Glutamatergic neuron (in vitro differentiated cells): ENCODE data around the gene DDX4. TPM values are rescaled to one million over a fixed set of nuclear protein-coding genes. Genes with fewer than 3 reads are reported as not detected.

ENCODE experiments used
- DNase-seq: peaks from one replicate; pipeline ENCODE4 v3.0.0; 2022
- H3K27ac Mint-ChIP-seq: one replicate; pipeline ENCODE4 v1.8.0; 2020; ENCODE audit warnings: mild to moderate bottlenecking, mixed read lengths, inconsistent platforms; ENCODE audit not compliant: unreplicated experiment
- H3K27me3 Mint-ChIP-seq: one replicate; pipeline ENCODE4 v1.8.0; 2020; ENCODE audit warnings: mild to moderate bottlenecking, moderate library complexity, mixed read lengths, inconsistent platforms; ENCODE audit not compliant: unreplicated experiment
- H3K36me3 Mint-ChIP-seq: one replicate; pipeline ENCODE4 v1.8.0; 2020; ENCODE audit warnings: mild to moderate bottlenecking, mixed read lengths, inconsistent platforms; ENCODE audit not compliant: unreplicated experiment
- H3K4me1 Mint-ChIP-seq: one replicate; pipeline ENCODE4 v1.8.0; 2020; ENCODE audit warnings: mild to moderate bottlenecking, low read depth, mixed read lengths, inconsistent platforms; ENCODE audit not compliant: unreplicated experiment
- H3K4me3 Mint-ChIP-seq: one replicate; pipeline ENCODE4 v1.8.0; 2020; ENCODE audit warnings: mild to moderate bottlenecking, mixed read lengths, inconsistent platforms; ENCODE audit not compliant: unreplicated experiment
- H3K9me3 Mint-ChIP-seq: one replicate; pipeline ENCODE4 v1.8.0; 2020; ENCODE audit warnings: mild to moderate bottlenecking, moderate library complexity, mixed read lengths, inconsistent platforms; ENCODE audit not compliant: unreplicated experiment
- total RNA-seq: library from RNA; stranded (reverse); fragmentation: NEBNext Ultra II Directional; extraction: Animal tissue kit (Norgen Biotek cat#: 25700); gene quantifications from one replicate; pipeline ENCODE4 v1.2.1, GENCODE V29; 2021; ENCODE audit not compliant: unreplicated experiment
- TF ChIP-seq, protein P1 (sequence below): fragments of 200-600 bp; sonication (generic); IDR thresholded peaks from one replicate; pipeline ENCODE4 v1.5.0; 2021; ENCODE audit not compliant: partially characterized antibody, unreplicated experiment

The DDX4 gene
- total RNA-seq, 1 donor from 2014 or later = 0.27 TPM

DNA sequence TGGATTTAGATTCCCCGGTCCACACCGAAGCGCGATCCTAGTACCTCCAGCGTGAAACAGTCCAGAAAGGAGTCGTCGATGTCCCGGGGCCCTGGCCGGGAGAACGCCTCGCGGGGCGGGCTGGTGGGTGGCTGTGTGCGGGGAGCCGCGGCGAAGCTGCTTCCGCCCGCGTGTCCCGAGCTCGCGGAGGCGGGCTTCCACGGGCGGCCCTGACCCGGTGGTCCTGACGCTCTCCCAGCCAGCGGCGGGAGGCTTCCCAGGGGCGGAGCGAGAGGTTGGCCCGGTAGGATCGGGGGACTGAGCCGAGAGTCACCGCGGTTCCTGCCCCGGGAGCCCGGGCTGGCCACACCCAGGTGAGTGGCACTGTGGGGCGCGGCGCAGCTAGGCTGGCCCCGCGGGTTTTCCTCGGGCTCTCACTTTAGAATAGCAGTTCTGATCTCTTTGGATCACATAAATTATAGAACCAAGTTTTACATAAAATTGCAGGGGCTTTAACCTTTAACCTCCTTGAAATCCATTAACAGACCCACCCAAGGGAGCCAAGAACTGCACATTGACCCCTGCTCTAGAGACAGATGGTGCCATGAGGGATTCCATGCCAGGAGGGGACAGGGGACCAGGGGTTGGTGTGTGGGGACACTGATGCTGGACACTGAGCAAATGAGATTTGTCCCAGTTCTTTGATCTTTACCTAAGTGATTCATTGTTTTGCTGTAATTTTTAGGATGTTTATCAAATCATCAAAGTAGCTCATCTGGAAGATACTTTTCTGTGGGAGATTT is 84.1 kb downstream of the DDX4 start:
- Mint-ChIP-seq H3K4me3 (peak overlapping the region; percentile 80), H3K27ac (no peak overlapping the region), H3K4me1 (peaks cover 11% of the 10 kb centered on the region), H3K27me3 (peaks cover 3% of the 10 kb centered on the region), H3K36me3 (no peaks in the 10 kb centered on the region), H3K9me3 (peaks cover 3% of the 10 kb centered on the region)
- peak; percentile 47 for DNase-seq
- TF ChIP-seq, protein P1, sequence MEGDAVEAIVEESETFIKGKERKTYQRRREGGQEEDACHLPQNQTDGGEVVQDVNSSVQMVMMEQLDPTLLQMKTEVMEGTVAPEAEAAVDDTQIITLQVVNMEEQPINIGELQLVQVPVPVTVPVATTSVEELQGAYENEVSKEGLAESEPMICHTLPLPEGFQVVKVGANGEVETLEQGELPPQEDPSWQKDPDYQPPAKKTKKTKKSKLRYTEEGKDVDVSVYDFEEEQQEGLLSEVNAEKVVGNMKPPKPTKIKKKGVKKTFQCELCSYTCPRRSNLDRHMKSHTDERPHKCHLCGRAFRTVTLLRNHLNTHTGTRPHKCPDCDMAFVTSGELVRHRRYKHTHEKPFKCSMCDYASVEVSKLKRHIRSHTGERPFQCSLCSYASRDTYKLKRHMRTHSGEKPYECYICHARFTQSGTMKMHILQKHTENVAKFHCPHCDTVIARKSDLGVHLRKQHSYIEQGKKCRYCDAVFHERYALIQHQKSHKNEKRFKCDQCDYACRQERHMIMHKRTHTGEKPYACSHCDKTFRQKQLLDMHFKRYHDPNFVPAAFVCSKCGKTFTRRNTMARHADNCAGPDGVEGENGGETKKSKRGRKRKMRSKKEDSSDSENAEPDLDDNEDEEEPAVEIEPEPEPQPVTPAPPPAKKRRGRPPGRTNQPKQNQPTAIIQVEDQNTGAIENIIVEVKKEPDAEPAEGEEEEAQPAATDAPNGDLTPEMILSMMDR = no peak

DNA sequence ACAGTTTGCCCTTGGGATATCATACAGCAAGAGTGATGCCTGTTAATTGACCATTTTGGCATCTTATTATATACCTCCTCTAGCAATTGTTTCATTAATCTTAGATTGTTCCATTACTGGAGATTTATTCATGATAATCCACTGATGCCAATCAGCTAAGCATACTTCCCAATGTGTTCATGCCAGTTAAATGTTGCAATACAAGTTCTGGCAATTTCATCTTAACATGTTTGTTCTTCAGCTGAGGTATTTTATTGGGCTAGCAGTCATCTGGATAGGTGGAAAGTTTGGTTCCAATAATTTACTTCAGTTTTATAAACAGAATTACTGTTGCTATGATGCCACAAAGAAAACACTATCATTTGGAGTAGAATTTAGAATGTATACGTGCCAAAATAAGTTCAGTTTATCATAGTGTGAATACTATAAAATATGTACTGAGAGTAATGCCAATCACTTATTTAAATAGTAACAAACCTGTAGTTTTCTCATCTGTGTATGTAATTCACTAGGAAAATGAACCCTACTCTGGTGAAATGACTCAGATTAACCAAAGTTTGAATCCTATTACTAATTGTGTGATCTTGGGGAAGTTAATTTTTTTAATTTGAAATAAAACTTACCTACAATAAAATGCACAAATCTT is 85.4 kb downstream of the DDX4 start:
- Mint-ChIP-seq H3K4me3 (no peak overlapping the region), H3K27me3 (peaks cover 3% of the 10 kb centered on the region), H3K9me3 (peaks cover 3% of the 10 kb centered on the region), H3K27ac (no peak overlapping the region), H3K4me1 (peaks cover 11% of the 10 kb centered on the region), H3K36me3 (no peaks in the 10 kb centered on the region)
- TF ChIP-seq, protein P1 = no peak
- DNase-seq = no peak

DNA sequence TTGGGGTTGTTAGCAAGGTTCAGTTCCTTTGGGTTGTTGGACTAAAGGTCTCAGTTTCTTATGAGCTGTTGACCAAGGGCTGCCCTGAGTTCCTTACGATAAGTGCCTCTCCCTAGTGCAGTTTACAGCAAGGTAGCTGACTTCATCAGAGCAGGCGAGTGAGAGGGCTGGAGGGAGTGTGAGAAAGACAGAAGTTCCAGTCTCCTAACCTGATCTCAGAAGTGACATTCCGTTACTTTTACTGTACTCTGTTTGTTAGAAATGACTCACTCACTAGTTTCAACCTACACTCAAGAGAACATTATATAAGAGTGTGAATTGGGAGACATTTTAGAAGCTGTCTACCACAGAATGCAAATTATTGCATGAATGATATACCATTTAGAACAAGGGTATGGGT is 92.1 kb downstream of the DDX4 start:
- H3K4me3 Mint-ChIP-seq = no peak overlapping the region
- TF ChIP-seq, protein P1 = no peak
- DNase-seq = no peak
- peaks cover 7% of the 10 kb centered on the region for H3K36me3 Mint-ChIP-seq
- no peaks in the 10 kb centered on the region for H3K4me1 Mint-ChIP-seq
- no peaks in the 10 kb centered on the region for H3K27me3 Mint-ChIP-seq
- H3K27ac Mint-ChIP-seq = no peak overlapping the region
- H3K9me3 Mint-ChIP-seq = no peaks in the 10 kb centered on the region

DNA sequence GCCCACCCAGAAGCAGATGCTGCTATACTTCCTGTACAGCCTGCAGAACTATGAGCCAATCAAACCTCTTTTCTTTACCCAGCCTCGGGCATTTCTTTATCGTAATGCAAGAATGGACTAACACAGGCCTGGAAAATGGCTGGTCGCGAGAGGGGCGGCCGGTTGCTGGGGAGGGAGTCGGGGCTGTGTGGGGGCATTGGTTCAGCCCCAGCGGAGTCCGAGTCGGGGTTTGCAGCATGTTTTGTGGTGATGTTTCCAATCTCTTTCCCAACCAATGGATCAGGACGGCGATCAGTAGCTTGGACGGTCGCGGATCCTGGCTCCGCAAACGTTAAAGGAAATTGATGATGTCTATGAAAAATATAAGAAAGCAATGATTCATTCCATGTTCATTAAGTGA is 94.6 kb downstream of the DDX4 start:
- Mint-ChIP-seq H3K36me3 (peaks cover 7% of the 10 kb centered on the region), H3K27me3 (no peaks in the 10 kb centered on the region), H3K9me3 (no peaks in the 10 kb centered on the region), H3K27ac (no peak overlapping the region), H3K4me3 (no peak overlapping the region), H3K4me1 (no peaks in the 10 kb centered on the region)
- no peak for DNase-seq
- TF ChIP-seq, protein P1 = no peak

DNA sequence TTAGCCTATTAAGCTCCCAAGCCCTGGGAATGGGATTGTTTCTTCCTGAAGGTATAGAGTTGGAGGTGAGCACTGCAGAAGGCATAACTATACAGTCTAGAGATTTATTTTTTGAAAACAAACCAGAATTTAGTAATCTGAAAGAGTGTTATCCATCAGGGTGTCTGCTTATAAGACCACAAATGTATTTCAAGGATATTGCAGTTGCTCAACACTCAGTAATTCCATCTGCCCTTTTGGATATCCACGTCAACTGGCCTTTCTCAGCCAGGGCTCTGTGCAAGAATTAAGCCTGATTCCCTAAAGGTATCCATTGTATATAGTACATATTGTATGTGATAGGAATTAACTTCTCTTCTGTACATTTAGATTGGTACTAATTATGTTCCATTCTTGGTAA is 98.3 kb downstream of the DDX4 start:
- H3K9me3 Mint-ChIP-seq = peaks cover 2% of the 10 kb centered on the region
- H3K4me3 Mint-ChIP-seq = no peak overlapping the region
- DNase-seq = no peak
- H3K27ac Mint-ChIP-seq = no peak overlapping the region
- peaks cover 7% of the 10 kb centered on the region for H3K36me3 Mint-ChIP-seq
- H3K4me1 Mint-ChIP-seq = no peaks in the 10 kb centered on the region
- no peaks in the 10 kb centered on the region for H3K27me3 Mint-ChIP-seq
- TF ChIP-seq, protein P1 = no peak
